Measurements from ENCODE around the gene TCERG1L.

The TCERG1L gene

GRCh38 chr10:131053192-131053591, 258.3 kb downstream of the TCERG1L start:
- DNase-seq: no peak

- no peak for DNase-seq
Measured at GRCh38 chr10:131050162-131050766, 261.3 kb downstream of the TCERG1L start.

- no peak for DNase-seq
Measured at GRCh38 chr10:131049016-131049415, 262.5 kb downstream of the TCERG1L start.

GRCh38 chr10:131048606-131049005, 262.9 kb downstream of the TCERG1L start:
- DNase-seq: no peak

GRCh38 chr10:131047501-131047900, 264.0 kb downstream of the TCERG1L start:
- no peak for DNase-seq

- DNase-seq: no peak
Measured at GRCh38 chr10:131046194-131046593, 265.3 kb downstream of the TCERG1L start.

- DNase-seq: no peak
Measured at GRCh38 chr10:131044379-131045111, 267.0 kb downstream of the TCERG1L start.

GRCh38 chr10:131043039-131043691, 268.4 kb downstream of the TCERG1L start:
- no peak for DNase-seq
